Activated CD8-positive, alpha-beta memory T cell treated with anti-CD3 and anti-CD28 coated beads, Interleukin-2, amount 50 U/mL, for 48 hours (primary cell): ENCODE data around the gene FITM2.
"Not testable (repeated sequence)": the region's sequence is repeated elsewhere in the genome, so short reads cannot be mapped to it uniquely, and the experiment has no call there.

Source experiments
- DNase-seq: peaks from one replicate; pipeline ENCODE4 v3.0.0-alpha.2; 2020

FITM2 gene

GRCh38 chr20:44310664-44311639, at the start of gene FITM2:
TSS of gene FITM2 (minus strand) at chr20:44311202. CDS start at chr20:44311148, 54 bp downstream.
- peak; percentile 99 for DNase-seq

GRCh38 chr20:44360221-44360620, 49.2 kb upstream of the FITM2 start:
- DNase-seq, result no peak

- DNase-seq, result no peak
These were observed 47.8 kb upstream of the FITM2 start for GRCh38 chr20:44358776-44359175.

GRCh38 chr20:44357555-44358125, 46.6 kb upstream of the FITM2 start:
- no peak for DNase-seq

GRCh38 chr20:44357020-44357419, 46.0 kb upstream of the FITM2 start:
- no peak for DNase-seq

GRCh38 chr20:44356353-44356723, 45.3 kb upstream of the FITM2 start:
- DNase-seq, result no peak

- DNase-seq, result no peak
These were observed 44.7 kb upstream of the FITM2 start, which contains the start of gene HNF4A for GRCh38 chr20:44355498-44356352. TSS of gene HNF4A (plus strand) at chr20:44355699. CDS start at chr20:44355805, 106 bp downstream.

GRCh38 chr20:44354979-44355497, 44.0 kb upstream of the FITM2 start:
- DNase-seq, result no peak

- DNase-seq, result no peak
These were observed 39.6 kb upstream of the FITM2 start for GRCh38 chr20:44350567-44350966.

- no peak for DNase-seq
These were observed 38.3 kb upstream of the FITM2 start for GRCh38 chr20:44349349-44349748.

GRCh38 chr20:44348168-44348659, 37.2 kb upstream of the FITM2 start:
- no peak for DNase-seq

GRCh38 chr20:44345941-44346340, 34.9 kb upstream of the FITM2 start:
- not testable (repeated sequence) for DNase-seq

- DNase-seq, result no peak
These were observed 34.1 kb upstream of the FITM2 start for GRCh38 chr20:44345147-44345546.

- DNase-seq, result no peak
These were observed 33.7 kb upstream of the FITM2 start for GRCh38 chr20:44344723-44345122.

GRCh38 chr20:44343162-44343675, 32.2 kb upstream of the FITM2 start:
- no peak for DNase-seq

- no peak for DNase-seq
These were observed 31.2 kb upstream of the FITM2 start for GRCh38 chr20:44342248-44342647.

GRCh38 chr20:44336725-44337380, 25.9 kb upstream of the FITM2 start, which contains the start of gene R3HDML:
TSS of gene R3HDML (plus strand) at chr20:44337043. CDS start at chr20:44337158, 115 bp downstream.
- DNase-seq, result no peak

- no peak for DNase-seq
These were observed 25.1 kb upstream of the FITM2 start for GRCh38 chr20:44336086-44336485.

- no peak for DNase-seq
These were observed 24.7 kb upstream of the FITM2 start for GRCh38 chr20:44335675-44336074.

GRCh38 chr20:44334709-44335108, 23.7 kb upstream of the FITM2 start:
- DNase-seq, result no peak

- DNase-seq, result no peak
These were observed 23.3 kb upstream of the FITM2 start for GRCh38 chr20:44334306-44334705.

GRCh38 chr20:44331201-44331600, 20.2 kb upstream of the FITM2 start:
- no peak for DNase-seq
